DMS53 (cell line): Measurements from ENCODE around the gene CDH1.
A peak's percentile ranks its signal among the peaks of the same experiment; 100 is the strongest.
"Not testable (repeated sequence)": the region's sequence is repeated elsewhere in the genome, so short reads cannot be mapped to it uniquely, and the experiment has no call there.

Experiments
- DNase-seq: peaks from one replicate; lab custom pipeline; 2025; lab: John Stamatoyannopoulos, UW

Gene CDH1

DNA sequence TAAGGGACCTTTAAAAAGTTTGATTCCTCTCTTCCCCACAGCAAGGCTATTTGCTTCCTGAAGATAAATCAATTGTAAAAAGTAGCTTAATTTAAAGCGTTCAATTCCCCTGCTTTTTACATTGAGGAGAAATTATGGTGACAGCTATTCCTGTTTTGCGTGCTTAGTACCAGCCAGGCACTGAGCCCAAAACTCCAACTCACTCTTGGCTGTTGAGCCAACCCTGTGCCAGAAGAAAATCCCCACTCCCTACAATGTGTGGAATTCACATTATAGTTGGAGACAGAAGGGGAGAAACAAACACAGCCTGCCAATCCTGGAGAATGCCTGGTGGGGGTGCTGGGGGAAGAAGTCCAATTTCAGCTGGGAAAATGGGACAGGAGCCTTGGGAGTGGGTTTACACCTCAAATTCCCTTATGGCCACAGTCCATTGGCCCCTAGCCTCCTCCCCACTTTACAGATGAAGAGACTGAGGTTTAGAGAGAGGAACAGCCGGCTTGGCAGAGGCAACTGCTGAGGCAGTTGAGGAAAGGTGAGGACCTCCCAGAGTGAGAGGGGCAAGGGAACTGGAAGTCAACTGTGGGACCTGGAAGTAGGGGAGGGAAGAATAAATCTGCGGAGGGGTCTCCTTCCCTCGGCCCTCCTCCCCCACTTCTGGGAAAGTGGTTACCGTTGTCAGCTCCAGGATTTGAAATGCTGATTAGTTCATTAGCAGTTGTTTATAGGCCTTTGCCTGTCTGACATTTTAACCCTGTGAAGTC, 26.1 kb downstream of the CDH1 start:
- DNase-seq, result no peak

GRCh38 chr16:68764862-68765261, 27.8 kb downstream of the CDH1 start:
- DNase-seq, result no peak

DNA sequence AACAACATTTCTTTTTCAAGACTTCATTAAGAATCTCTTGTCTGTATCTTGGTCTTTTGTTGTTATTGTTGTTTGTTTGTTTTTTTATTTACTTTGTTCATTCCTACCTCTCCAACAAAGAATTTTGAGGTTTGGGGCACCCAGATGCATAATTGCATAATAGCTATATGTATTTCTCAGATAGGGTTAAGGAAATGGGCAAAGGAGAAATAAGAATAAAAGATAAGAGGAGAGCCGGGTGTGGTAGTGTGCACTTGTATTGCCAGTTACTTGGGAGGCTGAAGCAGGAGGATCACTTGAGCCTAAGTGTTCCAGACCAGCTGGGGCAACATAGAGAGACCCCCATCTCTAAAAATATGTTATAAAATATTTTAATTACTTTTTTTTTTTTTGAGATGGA, 30.5 kb downstream of the CDH1 start:
- DNase-seq, result no peak

DNA sequence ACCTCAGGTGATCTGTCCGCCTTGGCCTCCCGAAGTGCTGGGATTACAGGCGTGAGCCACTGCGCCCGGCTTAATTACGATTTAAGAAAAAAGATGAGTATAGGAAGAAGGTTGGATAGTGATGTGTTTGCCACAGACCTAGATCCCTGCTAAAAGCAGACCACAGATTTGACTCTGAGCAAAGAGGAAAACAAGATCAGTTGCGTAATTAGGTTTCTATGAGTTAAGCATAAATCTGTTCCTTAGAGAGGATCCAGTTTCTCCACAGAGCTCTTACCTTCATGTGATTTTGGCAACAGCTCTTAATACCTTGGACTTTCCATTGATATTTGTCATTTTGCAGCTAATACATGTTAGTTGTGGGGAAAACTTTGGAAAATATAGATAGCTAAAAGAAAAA, 31.1 kb downstream of the CDH1 start:
- DNase-seq, result no peak

DNA sequence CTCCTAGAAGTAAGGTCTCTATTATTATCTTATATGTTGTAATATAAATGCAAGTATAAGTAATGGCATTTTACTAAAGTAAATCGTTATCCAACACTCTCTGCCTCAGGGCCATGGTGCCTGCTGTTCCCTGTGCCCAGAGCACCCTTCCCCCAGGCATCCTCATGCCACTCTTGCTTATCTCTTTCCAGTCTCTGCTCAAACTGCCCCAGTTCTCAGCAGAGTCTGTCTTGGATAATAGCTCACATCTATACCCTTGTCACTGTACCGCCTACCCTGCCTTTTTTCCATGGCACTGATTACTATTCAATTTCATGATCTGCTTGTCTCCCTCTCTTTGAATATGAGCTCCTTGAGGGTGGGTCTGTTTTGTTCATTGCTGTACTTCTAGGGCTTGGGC, 31.7 kb downstream of the CDH1 start:
- DNase-seq, result no peak

DNA sequence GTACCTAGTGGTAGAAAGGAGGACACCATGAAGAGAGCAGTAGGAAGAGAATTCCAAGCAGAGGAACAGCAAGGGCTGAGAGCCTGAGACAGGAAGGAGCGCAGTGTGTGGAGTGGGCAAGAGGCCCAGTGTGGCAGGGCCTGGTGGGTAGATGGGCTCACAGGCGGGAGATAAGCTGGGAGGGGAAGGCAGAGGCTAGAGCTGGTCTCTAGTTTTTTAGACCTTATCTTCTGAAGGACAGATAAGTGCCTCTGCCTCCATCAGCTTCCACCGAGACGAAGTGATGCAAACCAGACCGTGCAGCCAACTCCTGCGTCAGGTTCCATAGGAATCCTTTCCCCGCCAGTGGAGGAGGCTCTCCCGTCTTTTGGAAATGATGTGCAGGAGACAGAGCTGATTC, 33.6 kb downstream of the CDH1 start:
- DNase-seq, result no peak

DNA sequence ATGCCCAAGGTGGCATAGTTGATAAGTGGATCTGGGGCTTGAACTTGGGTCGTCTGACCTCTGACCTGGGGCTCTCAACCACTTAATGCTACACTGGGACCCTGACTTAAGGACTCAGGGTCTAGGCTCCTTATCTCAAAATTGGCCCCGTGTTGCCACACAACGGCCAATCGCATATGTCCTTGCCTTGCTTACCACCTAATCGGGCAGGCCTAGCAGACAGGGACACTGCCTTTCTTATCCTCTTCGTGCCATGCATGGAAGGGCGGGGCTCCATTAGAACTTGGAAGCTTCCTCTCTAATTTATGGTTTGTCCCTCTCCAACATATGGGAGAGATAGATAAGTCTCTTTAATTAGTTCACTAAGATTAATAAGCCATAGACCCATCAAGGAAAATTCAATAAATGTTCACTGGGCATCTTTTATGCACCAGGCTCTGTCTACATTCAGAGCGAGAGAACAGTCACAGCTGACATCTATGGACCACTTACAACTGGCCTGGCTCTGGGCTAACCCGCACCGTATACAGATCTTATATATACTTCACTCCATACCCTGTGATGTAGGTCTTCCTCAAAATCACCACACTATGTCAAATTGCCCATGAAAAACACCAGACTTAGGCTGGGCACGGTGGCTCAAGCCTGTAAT, 35.1 kb downstream of the CDH1 start:
- DNase-seq, result no peak

DNA sequence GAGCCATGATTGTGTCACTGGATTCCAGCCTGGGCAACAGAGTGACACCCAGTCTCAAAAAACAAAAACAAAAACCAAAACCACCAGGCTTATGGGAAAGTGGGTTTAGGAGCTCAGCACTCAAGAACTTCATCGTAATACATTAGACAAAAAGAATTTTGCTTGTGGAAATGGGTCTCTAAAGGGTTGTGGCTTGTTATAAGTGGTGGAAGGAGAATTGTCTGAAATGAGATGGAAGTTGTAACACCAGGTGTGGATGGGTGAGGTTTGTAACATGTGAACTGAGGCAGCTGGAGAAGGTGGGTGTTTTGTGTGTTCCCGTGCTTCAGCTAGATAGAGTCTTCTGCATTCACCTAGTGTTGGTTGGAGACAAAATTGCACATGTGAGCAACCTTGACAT, 35.8 kb downstream of the CDH1 start:
- no peak for DNase-seq

DNA sequence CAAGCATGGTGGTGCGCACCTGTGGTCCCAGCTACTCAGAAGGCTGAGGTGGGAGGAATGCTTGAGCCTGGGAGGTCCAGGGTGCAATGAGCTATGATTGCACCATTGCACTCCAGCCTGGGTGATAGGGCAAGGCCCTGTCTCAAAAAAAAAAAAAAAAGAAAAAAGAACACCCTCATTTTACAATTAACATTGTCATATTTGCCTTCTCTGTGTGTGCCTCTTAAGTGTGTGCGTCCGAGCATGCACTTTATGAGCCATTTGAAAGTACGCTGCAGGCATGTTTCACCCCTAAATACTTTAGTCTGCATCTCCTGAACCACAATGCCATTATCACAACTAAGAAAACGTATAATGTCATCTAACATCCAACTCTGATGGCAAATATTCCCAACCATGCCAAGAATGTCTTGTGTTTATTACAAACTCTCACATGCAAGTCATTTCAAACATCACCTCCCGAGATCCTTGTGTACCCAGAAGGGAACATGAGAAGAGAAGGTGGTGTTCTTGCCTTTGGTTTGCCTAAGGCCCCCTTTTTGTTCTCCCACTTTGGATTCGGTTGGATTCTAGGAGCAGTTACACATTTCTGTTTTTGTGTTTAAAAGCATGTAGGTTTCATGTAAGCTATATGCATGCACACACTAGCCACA, 38.0 kb downstream of the CDH1 start:
- DNase-seq, result no peak

- DNase-seq, result no peak
Measured at GRCh38 chr16:68776821-68777485, 39.9 kb downstream of the CDH1 start.

- DNase-seq, result peak; percentile 87
Measured at GRCh38 chr16:68778551-68779231, 41.6 kb downstream of the CDH1 start.

- no peak for DNase-seq
Measured at GRCh38 chr16:68779891-68780290, 42.8 kb downstream of the CDH1 start.

DNA sequence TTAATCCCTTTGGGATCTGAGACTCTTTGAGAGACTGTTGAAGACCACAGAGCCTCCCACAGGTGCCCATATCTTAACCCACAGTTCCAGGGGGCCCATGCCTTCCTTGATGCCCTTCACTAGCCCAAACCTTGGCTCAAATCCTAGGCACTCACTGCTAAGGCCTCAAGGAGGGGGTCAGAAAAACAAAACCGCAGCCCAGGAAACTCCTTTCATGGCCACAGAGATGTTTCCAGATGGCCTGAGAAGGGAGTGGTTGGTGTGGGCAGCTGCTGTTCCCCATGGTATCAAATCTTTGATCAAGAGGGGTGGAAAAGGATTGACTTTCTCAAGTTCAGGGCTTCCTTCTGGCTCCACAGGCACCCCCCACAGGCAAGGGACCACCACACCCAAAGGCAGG, 44.7 kb downstream of the CDH1 start:
- DNase-seq, result no peak

GRCh38 chr16:68782198-68783174, 45.4 kb downstream of the CDH1 start:
- no peak for DNase-seq

DNA sequence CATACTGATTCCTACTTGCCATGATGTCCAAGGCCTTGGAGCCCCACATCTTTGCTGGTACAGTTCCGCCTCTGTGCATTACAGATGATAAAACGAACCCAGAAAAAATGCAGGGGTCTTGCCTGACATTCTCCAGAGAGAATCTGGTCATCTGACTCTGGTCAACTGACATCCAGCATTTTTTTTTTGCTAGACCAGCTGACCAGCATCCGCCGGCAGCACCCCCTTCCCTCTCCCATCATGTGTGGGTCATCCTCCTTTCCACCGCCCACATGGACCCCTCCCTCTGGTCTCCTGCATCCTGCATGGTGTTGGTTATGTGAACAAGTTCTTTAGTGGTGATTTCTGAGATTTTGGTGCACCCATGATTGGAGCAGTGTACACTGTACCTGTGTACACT, 47.1 kb downstream of the CDH1 start:
- no peak for DNase-seq

GRCh38 chr16:68784721-68785120, 47.6 kb downstream of the CDH1 start:
- DNase-seq, result no peak

DNA sequence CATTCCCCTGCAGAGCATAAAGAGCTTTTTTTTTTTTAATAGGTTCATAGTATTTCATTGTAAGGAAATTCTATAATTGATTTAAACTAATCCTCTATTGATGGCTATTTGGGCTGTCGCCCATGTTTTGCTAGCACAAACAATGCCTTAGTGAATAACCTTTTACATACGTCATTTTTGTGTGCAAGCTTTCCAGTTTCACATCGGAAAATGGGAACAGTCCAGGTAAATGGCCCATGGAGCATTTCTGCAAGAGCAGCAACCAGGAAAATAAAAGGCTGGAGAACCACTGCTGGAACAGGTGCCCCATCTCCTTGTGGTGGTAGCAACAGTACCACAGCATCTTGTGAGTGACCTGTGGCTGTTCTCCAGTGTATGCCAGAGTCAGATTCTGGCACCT, 48.6 kb downstream of the CDH1 start:
- DNase-seq, result no peak

GRCh38 chr16:68786685-68787418, 49.8 kb downstream of the CDH1 start:
- peak; percentile 13 for DNase-seq

GRCh38 chr16:68787419-68787807, 50.3 kb downstream of the CDH1 start:
- not testable (repeated sequence) for DNase-seq

- no peak for DNase-seq
Measured at GRCh38 chr16:68790130-68790761, 53.2 kb downstream of the CDH1 start.
